GM12878 (cell line): Measurements from ENCODE around the gene CAMTA1. TPM values are rescaled to one million over a fixed set of nuclear protein-coding genes. Genes with fewer than 3 reads are reported as not detected.

Experiments
- ATAC-seq: fragments of 200-7000 bp; cut with Tn5 transposase; 3 replicates; pipeline ENCODE4 v1.9.1; 2020; ENCODE audit warnings: mild to moderate bottlenecking, moderate library complexity
- BruUV-seq: library from RNA; stranded (reverse); fragments of 400-500 nt; replicated peaks from 2 replicates; lab custom pipeline; 2021; lab: Mats Ljungman, UMichigan
- CTCF ChIA-PET: fragments of 300-600 bp; sonication (Branson Sonifier 250); formaldehyde crosslinking; extraction: SDS; loops from one replicate; lab custom pipeline; 2021; ENCODE audit warnings: inconsistent platforms; lab: Yijun Ruan, JAX
- POLR2A ChIA-PET: fragments of 350-600 bp; formaldehyde crosslinking; extraction: SDS; loops from one replicate; lab custom pipeline; 2021; ENCODE audit warnings: inconsistent platforms; lab: Charles Lee
- RAD21 ChIA-PET: fragments of 300-600 bp; sonication (Branson Sonifier 250); formaldehyde crosslinking; loops from one replicate; lab custom pipeline; 2023; ENCODE audit warnings: antibody characterized with exemption; ENCODE audit not compliant: unreplicated experiment; lab: Charles Lee
- SMC1A ChIA-PET: fragments of 300-600 bp; sonication (Branson Sonifier 250); formaldehyde crosslinking; loops from one replicate; lab custom pipeline; 2023; ENCODE audit not compliant: unreplicated experiment, uncharacterized antibody; lab: Charles Lee
- DNase-seq: peaks from one replicate; pipeline ENCODE4 v3.0.0-alpha.2; 2011; ENCODE audit warnings: low read depth, low spot score
- FAIRE-seq: peaks from 3 replicates; lab custom pipeline; 2011; peaks lifted over from hg19 to GRCh38; lab: Jason Lieb, UNC
- H2AFZ ChIP-seq: 2 replicates; pipeline ENCODE4 v1.6.0; 2011; ENCODE audit warnings: low read depth, low read length, control low read depth; ENCODE audit not compliant: control insufficient read depth
- H3K27ac ChIP-seq: 2 replicates; pipeline ENCODE4 v1.5.1; 2011; ENCODE audit warnings: control low read depth; ENCODE audit not compliant: control insufficient read depth, insufficient read depth
- H3K27me3 ChIP-seq, 2 experiments: replicated peaks in 1 of 2; 2 replicates each; pipeline versions ENCODE4 v1.6.0 to v1.6.1; 2011; ENCODE audit warnings: low read length in 1 of 2; ENCODE audit not compliant: control insufficient read depth in 2 of 2, insufficient read depth in 2 of 2
- H3K36me3 ChIP-seq, 2 experiments: 2 replicates each; pipeline ENCODE4 v1.5.1; 2011; ENCODE audit warnings: low read length in 1 of 2; ENCODE audit not compliant: control insufficient read depth in 2 of 2, insufficient read depth in 2 of 2
- H3K4me1 ChIP-seq: 2 replicates; pipeline ENCODE4 v1.6.1; 2011; ENCODE audit warnings: mild to moderate bottlenecking, low read length, moderate library complexity, mixed read lengths; ENCODE audit not compliant: control insufficient read depth, insufficient read depth
- H3K4me2 ChIP-seq: 2 replicates; pipeline ENCODE4 v1.6.0; 2011; ENCODE audit warnings: control low read depth; ENCODE audit not compliant: control insufficient read depth, insufficient read depth
- H3K4me3 ChIP-seq: fragments of 200-600 bp; sonication (generic); 2 replicates; pipeline ENCODE4 v1.5.1; 2016
- H3K79me2 ChIP-seq: 2 replicates; pipeline ENCODE4 v1.6.0; 2011; ENCODE audit warnings: low read length; ENCODE audit not compliant: control insufficient read depth, insufficient read depth
- H3K9ac ChIP-seq: 2 replicates; pipeline ENCODE4 v1.8.0; 2011; ENCODE audit warnings: low read length, control low read depth, mixed read lengths; ENCODE audit not compliant: control insufficient read depth, insufficient read depth
- H3K9me3 ChIP-seq: replicated peaks from 3 replicates; pipeline ENCODE4 v1.5.1; 2011; ENCODE audit warnings: mild to moderate bottlenecking, low read length; ENCODE audit not compliant: control insufficient read depth, insufficient read depth
- H4K20me1 ChIP-seq: 2 replicates; pipeline ENCODE4 v1.6.0; 2011; ENCODE audit not compliant: control insufficient read depth, insufficient read depth
- EED ChIP-seq: sonication (generic); IDR thresholded peaks from 2 replicates; pipeline ENCODE4 v1.6.1; 2016; ENCODE audit warnings: antibody characterized with exemption, low read depth
- HCFC1 ChIP-seq: fragments of 150-350 bp; IDR thresholded peaks from 2 replicates; pipeline ENCODE4 v1.6.1; 2014; ENCODE audit warnings: low read length
- JUND ChIP-seq: IDR thresholded peaks from 2 replicates; pipeline ENCODE4 v1.6.1; 2012; ENCODE audit warnings: low read depth, mild to moderate bottlenecking, low read length, improper control_type of control experiment, moderate library complexity
- MYC ChIP-seq: IDR thresholded peaks from 2 replicates; pipeline ENCODE4 v1.6.1; 2011; ENCODE audit warnings: mild to moderate bottlenecking, low read length, moderate library complexity, inconsistent platforms; ENCODE audit not compliant: insufficient read depth, insufficient replicate concordance, insufficient read length, severe bottlenecking
- RAD21 ChIP-seq: IDR thresholded peaks from 2 replicates; pipeline ENCODE4 v1.6.1; 2011; ENCODE audit warnings: mild to moderate bottlenecking, low read depth, low read length, moderate library complexity; ENCODE audit not compliant: insufficient read depth
- RAD51 ChIP-seq: fragments of 450-650 bp; IDR thresholded peaks from 2 replicates; pipeline ENCODE4 v1.6.1; 2016; ENCODE audit warnings: moderate library complexity, mild to moderate bottlenecking, inconsistent platforms
- RBBP5 ChIP-seq: fragments of 200-600 bp; sonication (generic); conservative IDR thresholded peaks from 2 replicates; pipeline ENCODE4 v1.6.1; 2016
- RFX5 ChIP-seq: IDR thresholded peaks from 2 replicates; pipeline ENCODE4 v1.6.1; 2011; ENCODE audit warnings: low read depth, low read length, improper control_type of control experiment
- SMC3 ChIP-seq: IDR thresholded peaks from 2 replicates; pipeline ENCODE4 v1.6.1; 2011; ENCODE audit warnings: low read length, improper control_type of control experiment, borderline replicate concordance
- SP1 ChIP-seq: IDR thresholded peaks from one replicate; pipeline ENCODE4 v1.6.1; 2011; ENCODE audit warnings: low read depth, low read length
- STAT3 ChIP-seq: IDR thresholded peaks from 2 replicates; pipeline ENCODE4 v1.6.1; 2011; ENCODE audit warnings: low read depth, low read length, improper control_type of control experiment
- TAF1 ChIP-seq: IDR thresholded peaks from 2 replicates; pipeline ENCODE4 v1.6.1; 2011; ENCODE audit warnings: mild to moderate bottlenecking, low read depth, low read length, borderline replicate concordance
- TCF3 ChIP-seq: IDR thresholded peaks from 2 replicates; pipeline ENCODE4 v1.6.1; 2012; ENCODE audit warnings: low read depth, mild to moderate bottlenecking, low read length, borderline replicate concordance; ENCODE audit not compliant: insufficient read depth
- YBX1 ChIP-seq: fragments of 450-650 bp; IDR thresholded peaks from 2 replicates; pipeline ENCODE4 v1.6.1; 2016; ENCODE audit warnings: antibody characterized with exemption
- ZNF217 ChIP-seq: fragments of 450-650 bp; IDR thresholded peaks from 2 replicates; pipeline ENCODE4 v1.6.1; 2017; ENCODE audit warnings: antibody characterized with exemption, mild to moderate bottlenecking
- WGBS: methylation state at CpG from one replicate; pipeline ENCODE4 v1.1.6; 2016; ENCODE audit warnings: low lambda C conversion rate; ENCODE audit not compliant: insufficient replicate concordance, insufficient coverage; ENCODE audit errors: missing lambda C conversion rate; 5-methylcytosine and 5-hydroxymethylcytosine counted together
- in situ Hi-C: fragments of 300-500 bp; cut with MboI; formaldehyde crosslinking; loops from 9 replicates; pipeline ENCODE4 v1.14.3; 2018; ENCODE audit warnings: mixed read lengths
- intact Hi-C: fragments of 100-400 bp; cut with micrococcal nuclease; formaldehyde crosslinking; loops from one replicate; pipeline ENCODE4 v1.14.2; 2022; ENCODE audit not compliant: unreplicated experiment
- polyA plus RNA-seq, 11 experiments: library from polyadenylated mRNA; depleted of rRNA in 4 of 11; unstranded in 6 of 11; stranded (reverse) in 5 of 11; fragments of >200 nt; fragmentation: Nextera tagmentation in 4 of 11; fragmentation: Illumina TruSeq in 1 of 11; extraction: Ambion mirVana in 4 of 11; extraction: Trizol in 1 of 11; gene quantifications; 1 replicate in 1 of 11; 2 replicates in 10 of 11; pipeline versions ENCODE4 v1.2.1 to v1.2.3, GENCODE V29; 2011 to 2016; ENCODE audit warnings: inconsistent platforms in 2 of 11, missing spikeins in 2 of 11, low read depth in 1 of 11
- total RNA-seq, 4 experiments: library from RNA; depleted of rRNA in 3 of 4; stranded (reverse); fragments of >200 nt in 3 of 4; fragmentation: Illumina TruSeq in 1 of 4; extraction: Trizol in 1 of 4; gene quantifications; 2 replicates each; pipeline versions ENCODE4 v1.2.1 to v1.2.3, GENCODE V29; 2013 to 2021
- TF ChIP-seq, protein P1 (sequence below): IDR thresholded peaks from 2 replicates; pipeline ENCODE4 v1.6.1; 2011; ENCODE audit warnings: borderline replicate concordance, low read depth, mild to moderate bottlenecking, moderate library complexity, low read length; ENCODE audit not compliant: insufficient read depth, poor library complexity, severe bottlenecking
- TF ChIP-seq, protein P2 (sequence below): fragments of 450-650 bp; formaldehyde crosslinking; IDR thresholded peaks from 2 replicates; pipeline ENCODE4 v1.5.0; 2022; ENCODE audit warnings: mild to moderate bottlenecking, missing genetic modification characterization
- TF ChIP-seq, protein P3 (sequence below): fragments of 450-650 bp; conservative IDR thresholded peaks from 2 replicates; pipeline ENCODE4 v1.6.1; 2017; ENCODE audit warnings: mild to moderate bottlenecking, moderate library complexity
- TF ChIP-seq, protein P4 (sequence below): fragments of 450-650 bp; IDR thresholded peaks from 2 replicates; pipeline ENCODE4 v1.6.1; 2014; ENCODE audit warnings: mild to moderate bottlenecking

CAMTA1 gene
- total and polyA plus RNA-seq, 10 of the 15 experiments (the other 5 are each of a cell fraction or from before 2014, with no cell fraction given), result 37.7 to 148 (median 76.4) TPM

DNA sequence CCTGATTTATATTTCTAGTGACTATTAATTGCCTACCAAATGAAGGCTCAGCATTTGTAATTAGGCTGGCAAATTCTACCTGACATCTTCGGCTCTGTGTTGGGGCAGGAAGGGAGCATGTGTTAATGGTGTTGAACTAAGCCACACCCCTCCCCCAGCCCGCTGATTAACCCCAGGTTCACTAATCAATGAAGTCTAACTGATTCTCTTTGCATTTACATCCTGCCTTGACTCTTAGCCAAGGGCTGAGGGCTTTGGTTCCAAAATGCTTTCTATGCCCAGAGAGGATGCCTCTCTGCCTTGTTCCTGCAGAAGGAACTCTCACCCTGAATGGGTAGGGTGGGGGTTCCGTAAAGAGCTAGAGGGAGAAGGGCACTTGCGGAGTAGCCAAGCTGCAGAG, 393.1 kb downstream of the CAMTA1 start:
- no peak overlapping the region for H3K4me3 ChIP-seq
- no peaks in the 10 kb centered on the region for H3K79me2 ChIP-seq
- no peak overlapping the region for H3K27ac ChIP-seq
- DNase-seq, result no peak
- H3K9me3 ChIP-seq, result no peaks in the 10 kb centered on the region; the same call in 2 of the 3 replicates
- no peaks in the 10 kb centered on the region for H3K4me1 ChIP-seq
- WGBS, result 77% methylated on average over 4 of the region's 4 CpGs
- no peak overlapping the region for H2AFZ ChIP-seq
- ChIA-PET CTCF (no interaction called here), RAD21 (no interaction called here), POLR2A (interaction anchor here (0.6 kb wide), 1 partner anchor 21 kb away, joined by 4 read pairs; no protein-coding TSS in a partner anchor), SMC1A (no interaction called here)
- intact Hi-C loops, result no loop called here
- no TSS peak for BruUV-seq
- no peak overlapping the region for H3K4me2 ChIP-seq
- in situ Hi-C loops, result no loop called here
- no peak for FAIRE-seq
- no peaks in the 10 kb centered on the region for H3K27me3 ChIP-seq
- no peaks in the 10 kb centered on the region for H4K20me1 ChIP-seq
- ATAC-seq, result no peak
- H3K9ac ChIP-seq, result no peak overlapping the region
- H3K36me3 ChIP-seq, result no peaks in the 10 kb centered on the region
- TF ChIP-seq SMC3 (no peak), EED (no peak), RBBP5 (no peak), MYC (no peak), HCFC1 (no peak), RAD21 (no peak), TCF3 (no peak), ZNF217 (no peak), YBX1 (no peak), SP1 (no peak), TAF1 (no peak), STAT3 (no peak), RAD51 (no peak), RFX5 (no peak), JUND (no peak)
- TF ChIP-seq, protein P1, sequence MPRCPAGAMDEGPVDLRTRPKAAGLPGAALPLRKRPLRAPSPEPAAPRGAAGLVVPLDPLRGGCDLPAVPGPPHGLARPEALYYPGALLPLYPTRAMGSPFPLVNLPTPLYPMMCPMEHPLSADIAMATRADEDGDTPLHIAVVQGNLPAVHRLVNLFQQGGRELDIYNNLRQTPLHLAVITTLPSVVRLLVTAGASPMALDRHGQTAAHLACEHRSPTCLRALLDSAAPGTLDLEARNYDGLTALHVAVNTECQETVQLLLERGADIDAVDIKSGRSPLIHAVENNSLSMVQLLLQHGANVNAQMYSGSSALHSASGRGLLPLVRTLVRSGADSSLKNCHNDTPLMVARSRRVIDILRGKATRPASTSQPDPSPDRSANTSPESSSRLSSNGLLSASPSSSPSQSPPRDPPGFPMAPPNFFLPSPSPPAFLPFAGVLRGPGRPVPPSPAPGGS, result no peak
- TF ChIP-seq, protein P2, sequence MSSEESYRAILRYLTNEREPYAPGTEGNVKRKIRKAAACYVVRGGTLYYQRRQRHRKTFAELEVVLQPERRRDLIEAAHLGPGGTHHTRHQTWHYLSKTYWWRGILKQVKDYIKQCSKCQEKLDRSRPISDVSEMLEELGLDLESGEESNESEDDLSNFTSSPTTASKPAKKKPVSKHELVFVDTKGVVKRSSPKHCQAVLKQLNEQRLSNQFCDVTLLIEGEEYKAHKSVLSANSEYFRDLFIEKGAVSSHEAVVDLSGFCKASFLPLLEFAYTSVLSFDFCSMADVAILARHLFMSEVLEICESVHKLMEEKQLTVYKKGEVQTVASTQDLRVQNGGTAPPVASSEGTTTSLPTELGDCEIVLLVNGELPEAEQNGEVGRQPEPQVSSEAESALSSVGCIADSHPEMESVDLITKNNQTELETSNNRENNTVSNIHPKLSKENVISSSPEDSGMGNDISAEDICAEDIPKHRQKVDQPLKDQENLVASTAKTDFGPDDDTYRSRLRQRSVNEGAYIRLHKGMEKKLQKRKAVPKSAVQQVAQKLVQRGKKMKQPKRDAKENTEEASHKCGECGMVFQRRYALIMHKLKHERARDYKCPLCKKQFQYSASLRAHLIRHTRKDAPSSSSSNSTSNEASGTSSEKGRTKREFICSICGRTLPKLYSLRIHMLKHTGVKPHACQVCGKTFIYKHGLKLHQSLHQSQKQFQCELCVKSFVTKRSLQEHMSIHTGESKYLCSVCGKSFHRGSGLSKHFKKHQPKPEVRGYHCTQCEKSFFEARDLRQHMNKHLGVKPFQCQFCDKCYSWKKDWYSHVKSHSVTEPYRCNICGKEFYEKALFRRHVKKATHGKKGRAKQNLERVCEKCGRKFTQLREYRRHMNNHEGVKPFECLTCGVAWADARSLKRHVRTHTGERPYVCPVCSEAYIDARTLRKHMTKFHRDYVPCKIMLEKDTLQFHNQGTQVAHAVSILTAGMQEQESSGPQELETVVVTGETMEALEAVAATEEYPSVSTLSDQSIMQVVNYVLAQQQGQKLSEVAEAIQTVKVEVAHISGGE, result no peak
- TF ChIP-seq, protein P3, sequence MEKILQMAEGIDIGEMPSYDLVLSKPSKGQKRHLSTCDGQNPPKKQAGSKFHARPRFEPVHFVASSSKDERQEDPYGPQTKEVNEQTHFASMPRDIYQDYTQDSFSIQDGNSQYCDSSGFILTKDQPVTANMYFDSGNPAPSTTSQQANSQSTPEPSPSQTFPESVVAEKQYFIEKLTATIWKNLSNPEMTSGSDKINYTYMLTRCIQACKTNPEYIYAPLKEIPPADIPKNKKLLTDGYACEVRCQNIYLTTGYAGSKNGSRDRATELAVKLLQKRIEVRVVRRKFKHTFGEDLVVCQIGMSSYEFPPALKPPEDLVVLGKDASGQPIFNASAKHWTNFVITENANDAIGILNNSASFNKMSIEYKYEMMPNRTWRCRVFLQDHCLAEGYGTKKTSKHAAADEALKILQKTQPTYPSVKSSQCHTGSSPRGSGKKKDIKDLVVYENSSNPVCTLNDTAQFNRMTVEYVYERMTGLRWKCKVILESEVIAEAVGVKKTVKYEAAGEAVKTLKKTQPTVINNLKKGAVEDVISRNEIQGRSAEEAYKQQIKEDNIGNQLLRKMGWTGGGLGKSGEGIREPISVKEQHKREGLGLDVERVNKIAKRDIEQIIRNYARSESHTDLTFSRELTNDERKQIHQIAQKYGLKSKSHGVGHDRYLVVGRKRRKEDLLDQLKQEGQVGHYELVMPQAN, result no peak
- TF ChIP-seq, protein P4, sequence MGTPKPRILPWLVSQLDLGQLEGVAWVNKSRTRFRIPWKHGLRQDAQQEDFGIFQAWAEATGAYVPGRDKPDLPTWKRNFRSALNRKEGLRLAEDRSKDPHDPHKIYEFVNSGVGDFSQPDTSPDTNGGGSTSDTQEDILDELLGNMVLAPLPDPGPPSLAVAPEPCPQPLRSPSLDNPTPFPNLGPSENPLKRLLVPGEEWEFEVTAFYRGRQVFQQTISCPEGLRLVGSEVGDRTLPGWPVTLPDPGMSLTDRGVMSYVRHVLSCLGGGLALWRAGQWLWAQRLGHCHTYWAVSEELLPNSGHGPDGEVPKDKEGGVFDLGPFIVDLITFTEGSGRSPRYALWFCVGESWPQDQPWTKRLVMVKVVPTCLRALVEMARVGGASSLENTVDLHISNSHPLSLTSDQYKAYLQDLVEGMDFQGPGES, result no peak
